IMR-90 (cell line): ENCODE measurements around the gene GRID1. TPM values are rescaled to one million over a fixed set of nuclear protein-coding genes. Genes with fewer than 3 reads are reported as not detected.

Experiments
- ATAC-seq: fragments of 200-7000 bp; cut with Tn5 transposase; 2 replicates; pipeline ENCODE4 v1.9.1; 2020; ENCODE audit warnings: low read depth, mild to moderate bottlenecking, moderate library complexity
- BruUV-seq: library from RNA; stranded (reverse); fragments of 400-500 nt; replicated peaks from 2 replicates; lab custom pipeline; 2021; lab: Mats Ljungman, UMichigan
- CTCF ChIA-PET: fragments of 300-600 bp; formaldehyde crosslinking; extraction: SDS; loops from one replicate; lab custom pipeline; 2021; ENCODE audit warnings: antibody characterized with exemption; lab: Yijun Ruan, JAX
- POLR2A ChIA-PET: fragments of 300-600 bp; sonication (Branson Sonifier 250); formaldehyde crosslinking; loops from one replicate; lab custom pipeline; 2022; ENCODE audit warnings: antibody characterized with exemption; ENCODE audit not compliant: unreplicated experiment; lab: Charles Lee
- DNase-seq: peaks from one replicate; pipeline ENCODE4 v3.0.0; 2013
- H2AFZ ChIP-seq: replicated peaks from 2 replicates; pipeline ENCODE3; 2013; ENCODE audit warnings: low read length, mild to moderate bottlenecking; ENCODE audit not compliant: poor library complexity
- H2AK5ac ChIP-seq: 2 replicates; pipeline ENCODE4 v1.6.1; 2013; ENCODE audit warnings: low read depth, low read length, inconsistent platforms
- H2AK9ac ChIP-seq: replicated peaks from 2 replicates; pipeline ENCODE3; 2013; ENCODE audit warnings: mild to moderate bottlenecking, low read depth, low read length, moderate library complexity; ENCODE audit not compliant: poor library complexity
- H2BK120ac ChIP-seq: 2 replicates; pipeline ENCODE4 v1.6.1; 2013; ENCODE audit warnings: low read depth, low read length, inconsistent platforms
- H2BK15ac ChIP-seq: 3 replicates; pipeline ENCODE4 v1.6.1; 2013; ENCODE audit warnings: low read depth, low read length, inconsistent platforms
- H2BK20ac ChIP-seq: 2 replicates; pipeline ENCODE4 v1.6.1; 2013; ENCODE audit warnings: low read depth, mild to moderate bottlenecking, inconsistent platforms, low read length, moderate library complexity
- H2BK5ac ChIP-seq: 2 replicates; pipeline ENCODE4 v1.6.1; 2013; ENCODE audit warnings: mild to moderate bottlenecking, low read depth, low read length, inconsistent platforms; ENCODE audit not compliant: poor library complexity, severe bottlenecking
- H3K14ac ChIP-seq: replicated peaks from 2 replicates; pipeline ENCODE4 v1.6.1; 2013; ENCODE audit warnings: low read depth, low read length, inconsistent platforms
- H3K18ac ChIP-seq: 2 replicates; pipeline ENCODE4 v1.6.1; 2013; ENCODE audit warnings: low read depth, low read length, control low read depth
- H3K23ac ChIP-seq: 2 replicates; pipeline ENCODE4 v1.6.1; 2013; ENCODE audit warnings: low read depth, low read length, inconsistent platforms
- H3K27ac ChIP-seq: 2 replicates; pipeline ENCODE4 v1.5.1; 2013; ENCODE audit warnings: mild to moderate bottlenecking, control low read depth, low read length; ENCODE audit not compliant: insufficient read depth
- H3K27me3 ChIP-seq: 2 replicates; pipeline ENCODE4 v1.6.1; 2013; ENCODE audit warnings: low read length; ENCODE audit not compliant: control insufficient read depth, insufficient read depth
- H3K36me3 ChIP-seq: 2 replicates; pipeline ENCODE4 v1.6.1; 2013; ENCODE audit warnings: low read length, mixed read lengths; ENCODE audit not compliant: control insufficient read depth, insufficient read depth
- H3K4ac ChIP-seq: 2 replicates; pipeline ENCODE4 v1.6.1; 2013; ENCODE audit warnings: low read depth, low read length, inconsistent platforms
- H3K4me1 ChIP-seq: 2 replicates; pipeline ENCODE4 v1.6.1; 2013; ENCODE audit warnings: low read length, mixed read lengths; ENCODE audit not compliant: control insufficient read depth, insufficient read depth
- H3K4me2 ChIP-seq: 2 replicates; pipeline ENCODE4 v1.6.1; 2013; ENCODE audit warnings: low read depth, mild to moderate bottlenecking, control low read depth, low read length, moderate library complexity
- H3K4me3 ChIP-seq: 2 replicates; pipeline ENCODE4 v1.5.1; 2013; ENCODE audit warnings: low read depth, mild to moderate bottlenecking, control low read depth, low read length, moderate library complexity; ENCODE audit not compliant: insufficient read depth
- H3K56ac ChIP-seq: 2 replicates; pipeline ENCODE4 v1.6.1; 2013; ENCODE audit warnings: low read length, inconsistent platforms; ENCODE audit not compliant: insufficient read depth; ENCODE audit errors: extremely low read depth
- H3K79me1 ChIP-seq, 2 experiments: 2 replicates each; pipeline ENCODE4 v1.6.1; 2013; ENCODE audit warnings: low read length in 2 of 2, inconsistent platforms in 1 of 2, low read depth in 1 of 2
- H3K9ac ChIP-seq: 2 replicates; pipeline ENCODE4 v1.6.1; 2013; ENCODE audit warnings: low read depth, low read length, control low read depth
- H3K9me1 ChIP-seq: 2 replicates; pipeline ENCODE4 v1.6.1; 2013; ENCODE audit warnings: low read length, inconsistent platforms; ENCODE audit not compliant: insufficient read depth
- H3K9me3 ChIP-seq: 2 replicates; pipeline ENCODE4 v1.6.1; 2013; ENCODE audit warnings: low read length; ENCODE audit not compliant: control insufficient read depth, insufficient read depth
- H4K20me1 ChIP-seq: 2 replicates; pipeline ENCODE4 v1.6.1; 2013; ENCODE audit warnings: low read length, inconsistent platforms; ENCODE audit not compliant: insufficient read depth
- H4K5ac ChIP-seq: 2 replicates; pipeline ENCODE4 v1.6.1; 2013; ENCODE audit warnings: mild to moderate bottlenecking, low read depth, low read length, control low read depth
- H4K8ac ChIP-seq, 2 experiments: 2 replicates each; pipeline ENCODE4 v1.6.1; 2013; ENCODE audit warnings: low read depth in 2 of 2, low read length in 2 of 2, control low read depth in 1 of 2, inconsistent platforms in 1 of 2
- H4K91ac ChIP-seq: 2 replicates; pipeline ENCODE4 v1.6.1; 2013; ENCODE audit warnings: low read depth, low read length, inconsistent platforms; ENCODE audit not compliant: insufficient read depth
- BHLHE40 ChIP-seq: fragments of 150-350 bp; IDR thresholded peaks from 2 replicates; pipeline ENCODE4 v1.6.1; 2016; ENCODE audit warnings: mild to moderate bottlenecking, low read depth, low read length
- CEBPB ChIP-seq: IDR thresholded peaks from 2 replicates; pipeline ENCODE4 v1.6.1; 2012; ENCODE audit warnings: low read depth, low read length, improper control_type of control experiment
- CHD1 ChIP-seq: IDR thresholded peaks from 2 replicates; pipeline ENCODE4 v1.6.1; 2012; ENCODE audit warnings: low read depth, low read length, improper control_type of control experiment
- FOS ChIP-seq: fragments of 150-350 bp; IDR thresholded peaks from 2 replicates; pipeline ENCODE4 v1.6.1; 2016; ENCODE audit warnings: low read depth, low read length
- MAFK ChIP-seq: IDR thresholded peaks from 2 replicates; pipeline ENCODE4 v1.6.1; 2012; ENCODE audit warnings: low read depth, low read length, improper control_type of control experiment
- MAZ ChIP-seq: IDR thresholded peaks from 2 replicates; pipeline ENCODE4 v1.6.1; 2012; ENCODE audit warnings: low read depth, mild to moderate bottlenecking, low read length, improper control_type of control experiment, moderate library complexity, borderline replicate concordance
- MXI1 ChIP-seq: IDR thresholded peaks from 2 replicates; pipeline ENCODE4 v1.6.1; 2012; ENCODE audit warnings: low read depth, mild to moderate bottlenecking, low read length, moderate library complexity, borderline replicate concordance
- NFE2L2 ChIP-seq: fragments of 150-350 bp; IDR thresholded peaks from 2 replicates; pipeline ENCODE4 v1.6.1; 2016; ENCODE audit warnings: low read depth, mild to moderate bottlenecking, low read length
- POLR2A ChIP-seq: IDR thresholded peaks from 2 replicates; pipeline ENCODE4 v1.6.1; 2012; ENCODE audit warnings: mild to moderate bottlenecking, low read depth, low read length
- RAD21 ChIP-seq: IDR thresholded peaks from 2 replicates; pipeline ENCODE4 v1.6.1; 2012; ENCODE audit warnings: low read length, improper control_type of control experiment
- RCOR1 ChIP-seq: IDR thresholded peaks from 2 replicates; pipeline ENCODE4 v1.6.1; 2012; ENCODE audit warnings: mild to moderate bottlenecking, low read length, improper control_type of control experiment; ENCODE audit not compliant: insufficient replicate concordance
- RFX5 ChIP-seq: IDR thresholded peaks from 2 replicates; pipeline ENCODE4 v1.8.0; 2012; ENCODE audit warnings: low read depth, mild to moderate bottlenecking, low read length, moderate library complexity
- SMC3 ChIP-seq: fragments of 150-350 bp; IDR thresholded peaks from 2 replicates; pipeline ENCODE4 v1.6.1; 2016; ENCODE audit warnings: low read depth, mild to moderate bottlenecking, antibody characterized with exemption, low read length, moderate library complexity
- WGBS, 2 experiments: methylation state at CpG; one replicate each; pipeline versions ENCODE4 v1.1.5 to v1.1.7; 2013; ENCODE audit warnings: missing lambda C conversion rate in 2 of 2; ENCODE audit not compliant: insufficient read length in 1 of 2; ENCODE audit errors: extremely low coverage in 2 of 2; 5-methylcytosine and 5-hydroxymethylcytosine counted together
- dilution Hi-C: fragments of 300-500 bp; cut with HindIII; formaldehyde crosslinking; loops from one replicate; pipeline ENCODE4 v1.14.3; 2018; ENCODE audit warnings: low sequenced_read_pairs; ENCODE audit not compliant: unreplicated experiment
- in situ Hi-C: fragments of 300-500 bp; cut with MboI; formaldehyde crosslinking; loops from 3 replicates; pipeline ENCODE4 v1.14.3; 2019; ENCODE audit warnings: low sequenced_read_pairs, inconsistent platforms, mixed read lengths
- intact Hi-C: fragments of 100-400 bp; cut with micrococcal nuclease; formaldehyde crosslinking; loops from 2 replicates; pipeline ENCODE4 v1.10.0; 2022
- polyA plus RNA-seq, 3 experiments: library from polyadenylated mRNA; depleted of rRNA; stranded (reverse); fragments of >200 nt; gene quantifications; 2 replicates each; pipeline ENCODE4 v1.2.3, GENCODE V29; 2012; ENCODE audit warnings: low replicate concordance in 1 of 3
- total RNA-seq: library from RNA; depleted of rRNA; stranded (reverse); fragments of >200 nt; gene quantifications from 2 replicates; pipeline ENCODE4 v1.2.3, GENCODE V29; 2012
- TF ChIP-seq, protein P1 (sequence below): fragments of 150-350 bp; IDR thresholded peaks from 2 replicates; pipeline ENCODE4 v1.6.1; 2017; ENCODE audit warnings: mild to moderate bottlenecking, antibody characterized with exemption, low read length, low read depth
- TF ChIP-seq, protein P2 (sequence below): fragments of 150-350 bp; IDR thresholded peaks from 2 replicates; pipeline ENCODE4 v1.6.1; 2016; ENCODE audit warnings: low read depth, mild to moderate bottlenecking, low read length, moderate library complexity, borderline replicate concordance
- TF ChIP-seq, protein P3 (sequence below): conservative IDR thresholded peaks from 2 replicates; pipeline ENCODE4 v1.5.1; 2012; ENCODE audit warnings: mild to moderate bottlenecking, low read depth, low read length, improper control_type of control experiment

Gene GRID1
- total and polyA plus RNA-seq, 2 of the 4 experiments (the other 2 are of a cell fraction): not detected

DNA sequence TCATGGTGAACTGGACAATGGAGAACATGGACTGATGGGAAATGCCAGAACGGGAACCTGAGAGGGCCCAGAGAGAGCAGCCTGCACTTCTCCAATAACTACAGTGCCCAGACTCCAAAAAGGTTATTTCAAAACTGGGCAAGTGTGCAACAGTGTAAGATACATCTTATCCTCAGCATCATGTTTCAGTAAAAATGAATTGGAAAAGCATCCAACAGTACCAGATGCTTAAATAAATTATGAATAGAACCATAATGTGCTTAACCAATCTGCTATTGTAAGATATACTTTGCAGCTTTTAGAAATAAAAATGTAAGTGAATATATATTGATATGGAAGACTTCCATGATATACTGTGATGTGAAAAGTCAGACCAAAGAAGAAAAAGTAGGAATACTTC, 303.3 kb downstream of the GRID1 start:
- dilution Hi-C loops: no loop called here
- no peak overlapping the region for H3K56ac ChIP-seq
- peaks cover 3% of the 10 kb centered on the region; the same call in 1 of the 2 replicates for H3K9me3 ChIP-seq
- no CpG with 5 or more reads among the region's 1 CpG for WGBS, 2 experiments
- no peaks in the 10 kb centered on the region for H3K9me1 ChIP-seq
- TF ChIP-seq RCOR1 (no peak), MXI1 (no peak), FOS (no peak), MAFK (no peak), BHLHE40 (no peak), MAZ (no peak), RFX5 (no peak), RAD21 (no peak), CHD1 (no peak), POLR2A (no peak), CEBPB (no peak), SMC3 (no peak), NFE2L2 (no peak)
- TF ChIP-seq, protein P1, sequence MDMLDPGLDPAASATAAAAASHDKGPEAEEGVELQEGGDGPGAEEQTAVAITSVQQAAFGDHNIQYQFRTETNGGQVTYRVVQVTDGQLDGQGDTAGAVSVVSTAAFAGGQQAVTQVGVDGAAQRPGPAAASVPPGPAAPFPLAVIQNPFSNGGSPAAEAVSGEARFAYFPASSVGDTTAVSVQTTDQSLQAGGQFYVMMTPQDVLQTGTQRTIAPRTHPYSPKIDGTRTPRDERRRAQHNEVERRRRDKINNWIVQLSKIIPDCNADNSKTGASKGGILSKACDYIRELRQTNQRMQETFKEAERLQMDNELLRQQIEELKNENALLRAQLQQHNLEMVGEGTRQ: no peak
- TF ChIP-seq, protein P2, sequence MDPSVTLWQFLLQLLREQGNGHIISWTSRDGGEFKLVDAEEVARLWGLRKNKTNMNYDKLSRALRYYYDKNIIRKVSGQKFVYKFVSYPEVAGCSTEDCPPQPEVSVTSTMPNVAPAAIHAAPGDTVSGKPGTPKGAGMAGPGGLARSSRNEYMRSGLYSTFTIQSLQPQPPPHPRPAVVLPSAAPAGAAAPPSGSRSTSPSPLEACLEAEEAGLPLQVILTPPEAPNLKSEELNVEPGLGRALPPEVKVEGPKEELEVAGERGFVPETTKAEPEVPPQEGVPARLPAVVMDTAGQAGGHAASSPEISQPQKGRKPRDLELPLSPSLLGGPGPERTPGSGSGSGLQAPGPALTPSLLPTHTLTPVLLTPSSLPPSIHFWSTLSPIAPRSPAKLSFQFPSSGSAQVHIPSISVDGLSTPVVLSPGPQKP: no peak
- TF ChIP-seq, protein P3, sequence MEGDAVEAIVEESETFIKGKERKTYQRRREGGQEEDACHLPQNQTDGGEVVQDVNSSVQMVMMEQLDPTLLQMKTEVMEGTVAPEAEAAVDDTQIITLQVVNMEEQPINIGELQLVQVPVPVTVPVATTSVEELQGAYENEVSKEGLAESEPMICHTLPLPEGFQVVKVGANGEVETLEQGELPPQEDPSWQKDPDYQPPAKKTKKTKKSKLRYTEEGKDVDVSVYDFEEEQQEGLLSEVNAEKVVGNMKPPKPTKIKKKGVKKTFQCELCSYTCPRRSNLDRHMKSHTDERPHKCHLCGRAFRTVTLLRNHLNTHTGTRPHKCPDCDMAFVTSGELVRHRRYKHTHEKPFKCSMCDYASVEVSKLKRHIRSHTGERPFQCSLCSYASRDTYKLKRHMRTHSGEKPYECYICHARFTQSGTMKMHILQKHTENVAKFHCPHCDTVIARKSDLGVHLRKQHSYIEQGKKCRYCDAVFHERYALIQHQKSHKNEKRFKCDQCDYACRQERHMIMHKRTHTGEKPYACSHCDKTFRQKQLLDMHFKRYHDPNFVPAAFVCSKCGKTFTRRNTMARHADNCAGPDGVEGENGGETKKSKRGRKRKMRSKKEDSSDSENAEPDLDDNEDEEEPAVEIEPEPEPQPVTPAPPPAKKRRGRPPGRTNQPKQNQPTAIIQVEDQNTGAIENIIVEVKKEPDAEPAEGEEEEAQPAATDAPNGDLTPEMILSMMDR: no peak
- POLR2A ChIA-PET: no interaction called here
- no peak overlapping the region for H2AK9ac ChIP-seq
- no peak overlapping the region for H2AFZ ChIP-seq
- H3K27ac ChIP-seq: no peak overlapping the region
- H3K4me2 ChIP-seq: no peak overlapping the region
- no peak for ATAC-seq
- no peak overlapping the region for H4K5ac ChIP-seq
- no peak overlapping the region for H4K8ac ChIP-seq
- no peak overlapping the region for H3K4ac ChIP-seq
- no peak overlapping the region for H4K91ac ChIP-seq
- intact Hi-C loops: no loop called here
- DNase-seq: no peak
- CTCF ChIA-PET: no interaction called here
- H3K9ac ChIP-seq: no peak overlapping the region
- H3K4me1 ChIP-seq: no peaks in the 10 kb centered on the region
- no peaks in the 10 kb centered on the region for H4K20me1 ChIP-seq
- no peak overlapping the region for H2BK20ac ChIP-seq
- no peak overlapping the region for H2BK15ac ChIP-seq
- no peaks in the 10 kb centered on the region for H3K79me1 ChIP-seq
- H3K36me3 ChIP-seq: no peaks in the 10 kb centered on the region
- in situ Hi-C loops: no loop called here
- H3K14ac ChIP-seq: no peak overlapping the region
- H3K4me3 ChIP-seq: no peak overlapping the region
- no peak overlapping the region for H2BK120ac ChIP-seq
- no peak overlapping the region for H2BK5ac ChIP-seq
- H2AK5ac ChIP-seq: no peak overlapping the region
- no peak overlapping the region for H3K23ac ChIP-seq
- H3K27me3 ChIP-seq: no peaks in the 10 kb centered on the region
- no peak overlapping the region for H3K18ac ChIP-seq
- BruUV-seq: no TSS peak
